Spleen (tissue), 11 donors: Measurements from ENCODE around the gene C12orf43. TPM values are rescaled to one million over a fixed set of nuclear protein-coding genes. Genes with fewer than 3 reads are reported as not detected.
A peak's percentile ranks its signal among the peaks of the same experiment; 100 is the strongest.

Experiments
- DNase-seq: peaks from one replicate; pipeline ENCODE4 v3.0.0-alpha.2; 2020
- H3K27ac ChIP-seq, 8 donors: fragments of 200-600 bp; sonication (generic) in 7 of 8; 1 replicate in 4 of 8; 2 replicates in 4 of 8; pipeline versions ENCODE4 v1.5.0 to v1.8.0; 2016 to 2021; ENCODE audit warnings: inconsistent platforms in 4 of 8, mild to moderate bottlenecking in 4 of 8, moderate library complexity in 1 of 8
- H3K27me3 ChIP-seq, 7 donors: fragments of 200-600 bp; sonication (generic) in 6 of 7; replicated peaks in 1 of 7; 1 replicate in 4 of 7; 2 replicates in 3 of 7; pipeline versions ENCODE4 v1.5.0 to v1.8.0; 2016 to 2021; ENCODE audit warnings: inconsistent platforms in 3 of 7, mild to moderate bottlenecking in 1 of 7
- H3K36me3 ChIP-seq, 6 donors: fragments of 200-600 bp; sonication (generic) in 5 of 6; 1 replicate in 4 of 6; 2 replicates in 2 of 6; pipeline versions ENCODE4 v1.5.0 to v1.8.0; 2016 to 2021; ENCODE audit warnings: inconsistent platforms in 2 of 6
- H3K4me1 ChIP-seq, 6 donors: fragments of 200-600 bp; sonication (generic) in 5 of 6; 1 replicate in 3 of 6; 2 replicates in 3 of 6; pipeline versions ENCODE4 v1.5.0 to v1.8.0; 2016 to 2021; ENCODE audit warnings: inconsistent platforms in 3 of 6
- H3K4me3 ChIP-seq, 8 donors: fragments of 200-600 bp; sonication (generic) in 7 of 8; 1 replicate in 4 of 8; 2 replicates in 4 of 8; pipeline versions ENCODE4 v1.5.0 to v1.8.0; 2016 to 2021; ENCODE audit warnings: inconsistent platforms in 4 of 8, mild to moderate bottlenecking in 4 of 8, moderate library complexity in 2 of 8
- H3K9me3 ChIP-seq, 8 donors: fragments of 200-600 bp; sonication (generic) in 7 of 8; 1 replicate in 4 of 8; 2 replicates in 4 of 8; pipeline versions ENCODE4 v1.5.0 to v1.8.0; 2016 to 2021; ENCODE audit warnings: inconsistent platforms in 4 of 8
- POLR2A ChIP-seq, 3 donors: fragments of 450-650 bp; IDR thresholded peaks; one replicate each; pipeline ENCODE4 v1.5.1; 2017; ENCODE audit warnings: antibody characterized with exemption in 3 of 3, mild to moderate bottlenecking in 1 of 3
- POLR2AphosphoS5 ChIP-seq, 3 donors: sonication (generic); formaldehyde crosslinking; IDR thresholded peaks; one replicate each; pipeline ENCODE4 v1.5.1; 2017; ENCODE audit warnings: antibody characterized with exemption in 3 of 3
- WGBS, 5 donors: extraction: QIAGEN DNeasy Blood & Tissue Kit in 3 of 5; methylation state at CpG; one replicate each; pipeline versions ENCODE4 v1.1.5 to v1.1.7; 2013 to 2018; 5-methylcytosine and 5-hydroxymethylcytosine counted together
- intact Hi-C: fragments of 100-400 bp; cut with DNase I; formaldehyde crosslinking; loops from one replicate; pipeline ENCODE4 v1.15.0; 2023; ENCODE audit warnings: low total_unique reads
- polyA plus RNA-seq, 3 donors: library from polyadenylated mRNA; stranded (reverse); fragments of 200-250 nt; gene quantifications; one replicate each; pipeline ENCODE4 v1.2.1, GENCODE V29; 2013
- total RNA-seq, 7 donors: library from RNA; depleted of rRNA in 3 of 7; stranded (reverse); fragments of >200 nt in 3 of 7; fragmentation: NEBNext Ultra II Directional in 4 of 7; extraction: Animal tissue kit (Norgen Biotek cat#: 25700) in 4 of 7; gene quantifications; one replicate each; pipeline versions ENCODE4 v1.1.0 to v1.2.1, GENCODE V29; 2016 to 2021
- TF ChIP-seq, protein P1 (sequence below), 11 experiments: fragments of 200-600 bp in 7 of 11; fragments of 450-650 bp in 4 of 11; sonication (generic) in 4 of 11; IDR thresholded peaks in 8 of 11; conservative IDR thresholded peaks in 3 of 11; 1 replicate in 7 of 11; 2 replicates in 4 of 11; pipeline versions ENCODE4 v1.4.0 to v1.8.0; 2016 to 2021; ENCODE audit warnings: antibody characterized with exemption in 11 of 11, inconsistent platforms in 4 of 11, mild to moderate bottlenecking in 1 of 11
- donor health status: healthy with polysubstance abuse.
- donor health status: DM: no; HTN: no; CAD: no; lungs with moderate emphysema.
- donor health status: DM: no; HTN: no; CAD: no.
- donor health status: Bipolar disorder and iron deficiency.
- donor health status: healthy.
- donor health status: DM: no; HTN: no; CAD: no.
- donor health status: DM: yes; HTN: yes; CAD: no.

C12orf43 gene
- total and polyA plus RNA-seq, 10 donors: 8.0 to 16.8 (median 11.7) TPM

DNA sequence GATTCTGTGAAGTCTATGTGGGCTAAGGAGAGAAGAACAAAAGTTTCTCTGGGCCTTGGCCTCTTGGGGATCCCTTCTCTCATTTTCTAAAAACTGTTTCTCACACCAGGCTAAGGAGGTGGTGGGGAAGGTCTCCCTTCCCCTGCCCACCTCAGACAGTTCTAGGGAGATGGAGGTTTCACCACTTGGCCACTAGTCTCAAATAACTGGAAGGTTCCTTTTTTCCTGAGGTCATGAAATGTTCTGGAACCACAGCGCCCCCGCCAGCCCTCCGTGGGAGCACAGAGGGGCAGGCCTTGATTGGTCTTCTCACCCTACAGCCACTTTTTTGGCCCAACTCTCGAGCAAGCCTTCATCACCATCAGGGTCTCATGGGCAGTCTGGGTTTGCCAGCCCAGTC is 12.6 kb downstream of the C12orf43 start:
- Histone ChIP-seq H3K27ac (no peak overlapping the region), H3K4me3 (no peak overlapping the region), H3K36me3 (peaks cover 2 to 81% (median 60%) of the 10 kb centered on the region in 6 donors), H3K4me1 (no peaks in the 10 kb centered on the region), H3K9me3 (no peaks in the 10 kb centered on the region), H3K27me3 (peaks cover 0 to 9% (median 0%) of the 10 kb centered on the region in 7 donors)
- intact Hi-C loops: no loop called here
- 85 to 92% (median 90%) methylated on average over 4 of the region's 4 CpGs for WGBS, 5 donors
- peak; percentile 32 for DNase-seq
- TF ChIP-seq POLR2A (IDR thresholded peaks at IDR 0.05): no peak
- TF ChIP-seq POLR2AphosphoS5 (IDR thresholded peaks at IDR 0.05): no peak
- TF ChIP-seq, protein P1, sequence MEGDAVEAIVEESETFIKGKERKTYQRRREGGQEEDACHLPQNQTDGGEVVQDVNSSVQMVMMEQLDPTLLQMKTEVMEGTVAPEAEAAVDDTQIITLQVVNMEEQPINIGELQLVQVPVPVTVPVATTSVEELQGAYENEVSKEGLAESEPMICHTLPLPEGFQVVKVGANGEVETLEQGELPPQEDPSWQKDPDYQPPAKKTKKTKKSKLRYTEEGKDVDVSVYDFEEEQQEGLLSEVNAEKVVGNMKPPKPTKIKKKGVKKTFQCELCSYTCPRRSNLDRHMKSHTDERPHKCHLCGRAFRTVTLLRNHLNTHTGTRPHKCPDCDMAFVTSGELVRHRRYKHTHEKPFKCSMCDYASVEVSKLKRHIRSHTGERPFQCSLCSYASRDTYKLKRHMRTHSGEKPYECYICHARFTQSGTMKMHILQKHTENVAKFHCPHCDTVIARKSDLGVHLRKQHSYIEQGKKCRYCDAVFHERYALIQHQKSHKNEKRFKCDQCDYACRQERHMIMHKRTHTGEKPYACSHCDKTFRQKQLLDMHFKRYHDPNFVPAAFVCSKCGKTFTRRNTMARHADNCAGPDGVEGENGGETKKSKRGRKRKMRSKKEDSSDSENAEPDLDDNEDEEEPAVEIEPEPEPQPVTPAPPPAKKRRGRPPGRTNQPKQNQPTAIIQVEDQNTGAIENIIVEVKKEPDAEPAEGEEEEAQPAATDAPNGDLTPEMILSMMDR (IDR thresholded peaks at IDR 0.05 in 8 of 11, conservative IDR thresholded peaks at IDR 0.05 in 3 of 11): no peak

GRCh38 chr12:121001841-121002483 is 14.3 kb downstream of the C12orf43 start:
- H3K36me3 ChIP-seq: peaks cover 2 to 64% (median 45%) of the 10 kb centered on the region in 6 donors
- H3K27me3 ChIP-seq: peaks cover 0 to 19% (median 0%) of the 10 kb centered on the region in 7 donors
- H3K4me1 ChIP-seq: no peaks in the 10 kb centered on the region
- intact Hi-C loops: no loop called here
- no peak overlapping the region for H3K4me3 ChIP-seq
- peak; percentile 56 for DNase-seq
- TF ChIP-seq POLR2AphosphoS5 (IDR thresholded peaks at IDR 0.05): peak in 1 of 3 donors; percentile 27
- TF ChIP-seq, protein P1 (IDR thresholded peaks at IDR 0.05 in 8 of 11, conservative IDR thresholded peaks at IDR 0.05 in 3 of 11): no peak
- no peaks in the 10 kb centered on the region for H3K9me3 ChIP-seq
- H3K27ac ChIP-seq: no peak overlapping the region
- 84 to 95% (median 94%) methylated on average over 15 to 16 of the region's 16 CpGs for WGBS, 5 donors

- Histone ChIP-seq H3K9me3 (no peaks in the 10 kb centered on the region), H3K27me3 (peaks cover 0 to 20% (median 0%) of the 10 kb centered on the region in 7 donors), H3K4me3 (no peak overlapping the region), H3K4me1 (no peaks in the 10 kb centered on the region), H3K27ac (no peak overlapping the region), H3K36me3 (peaks cover 2 to 56% (median 38%) of the 10 kb centered on the region in 6 donors)
- intact Hi-C loops: no loop called here
- TF ChIP-seq, protein P1 (IDR thresholded peaks at IDR 0.05 in 8 of 11, conservative IDR thresholded peaks at IDR 0.05 in 3 of 11): no peak
- peak in 1 of 3 donors; percentile 32 for TF ChIP-seq POLR2AphosphoS5 (IDR thresholded peaks at IDR 0.05)
- peak; percentile 48 for DNase-seq
- 60 to 79% (median 72%) methylated on average over 6 to 11 of the region's 11 CpGs for WGBS, 5 donors
Observed at GRCh38 chr12:121001060-121001459, 15.2 kb downstream of the C12orf43 start.

GRCh38 chr12:121000530-121000929 is 15.8 kb downstream of the C12orf43 start:
- TF ChIP-seq POLR2A (IDR thresholded peaks at IDR 0.05): no peak
- peaks cover 0 to 20% (median 0%) of the 10 kb centered on the region in 7 donors for H3K27me3 ChIP-seq
- intact Hi-C loops: no loop called here
- H3K27ac ChIP-seq: no peak overlapping the region
- H3K4me3 ChIP-seq: no peak overlapping the region
- H3K36me3 ChIP-seq: peaks cover 2 to 51% (median 35%) of the 10 kb centered on the region in 6 donors
- 86 to 94% (median 88%) methylated on average over 4 to 11 of the region's 11 CpGs for WGBS, 5 donors
- no peaks in the 10 kb centered on the region for H3K4me1 ChIP-seq
- no peaks in the 10 kb centered on the region for H3K9me3 ChIP-seq
- peak; percentile 49 for DNase-seq
